Dendritic cell treated with granulocyte-macrophage colony-stimulating factor and Interleukin-4, amounts not matched to agents 40 ng/mL and 50 ng/mL, for 4 days (primary cell): ENCODE data around the gene C21orf58.
"Not testable (repeated sequence)": the region's sequence is repeated elsewhere in the genome, so short reads cannot be mapped to it uniquely, and the experiment has no call there.

ENCODE experiments used
- H3K27ac Mint-ChIP-seq: one replicate; pipeline ENCODE4 v1.8.0; 2022; ENCODE audit warnings: mild to moderate bottlenecking, mixed read lengths
- H3K27me3 Mint-ChIP-seq: one replicate; pipeline ENCODE4 v1.8.0; 2022; ENCODE audit warnings: mild to moderate bottlenecking, mixed read lengths
- H3K36me3 Mint-ChIP-seq: one replicate; pipeline ENCODE4 v1.8.0; 2022; ENCODE audit warnings: low read depth, mixed read lengths
- H3K4me1 Mint-ChIP-seq: one replicate; pipeline ENCODE4 v1.8.0; 2022; ENCODE audit warnings: low read depth, mixed read lengths
- H3K4me3 Mint-ChIP-seq: one replicate; pipeline ENCODE4 v1.8.0; 2022; ENCODE audit warnings: mild to moderate bottlenecking, moderate library complexity, mixed read lengths
- H3K9me3 Mint-ChIP-seq: one replicate; pipeline ENCODE4 v1.8.0; 2022; ENCODE audit warnings: mixed read lengths
- intact Hi-C: fragments of 100-400 bp; cut with micrococcal nuclease; formaldehyde crosslinking; loops from one replicate; pipeline ENCODE4 v1.15.0; 2022

Gene C21orf58

DNA sequence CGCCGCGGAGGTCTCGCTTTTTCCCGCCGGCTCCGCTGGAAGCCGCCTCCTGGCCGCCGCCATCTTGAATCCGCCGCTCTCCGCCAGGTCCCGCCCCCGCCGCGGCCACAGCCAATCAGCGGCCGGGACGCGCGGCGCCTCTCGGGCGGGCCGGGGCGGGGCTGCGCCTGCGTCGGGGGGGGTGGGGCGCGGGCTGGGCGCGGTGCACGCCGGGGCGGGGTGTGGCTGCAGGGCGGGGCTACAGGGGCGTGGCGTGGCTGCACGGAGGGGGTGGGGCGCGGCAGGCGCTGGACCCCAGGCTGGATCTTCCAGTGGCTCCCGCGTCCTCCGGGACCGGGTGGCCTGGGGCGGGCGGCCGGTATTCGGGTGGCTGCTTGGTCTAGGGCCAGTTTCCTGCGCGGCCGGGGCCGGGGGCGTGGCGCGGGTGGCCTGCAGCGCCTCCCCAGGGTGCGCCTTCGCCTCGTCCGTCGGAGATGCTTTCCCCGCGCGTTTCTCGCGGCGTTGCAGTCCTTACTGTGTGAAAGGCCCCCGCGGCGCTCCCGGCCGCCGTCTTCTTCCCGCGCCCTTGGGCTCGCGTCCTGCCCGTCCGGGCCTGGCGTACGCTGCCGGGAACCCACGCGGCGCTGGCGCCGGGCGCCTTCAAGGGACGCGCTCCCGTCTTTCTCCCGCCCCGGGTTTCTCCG lies 861 bp upstream of the C21orf58 start:
- H3K36me3 Mint-ChIP-seq, result peaks cover 40% of the 10 kb centered on the region
- peak overlapping the region; percentile 98 for H3K4me3 Mint-ChIP-seq
- intact Hi-C loops, result loop anchor here (1.0 to 2.0 kb wide), 3 partner anchors 38 to 134 kb away; partner anchors contain the start of genes DIP2A, LSS and YBEY
- H3K4me1 Mint-ChIP-seq, result peaks cover 38% of the 10 kb centered on the region
- H3K27ac Mint-ChIP-seq, result peak overlapping the region; percentile 98
- no peaks in the 10 kb centered on the region for H3K27me3 Mint-ChIP-seq
- no peaks in the 10 kb centered on the region for H3K9me3 Mint-ChIP-seq

DNA sequence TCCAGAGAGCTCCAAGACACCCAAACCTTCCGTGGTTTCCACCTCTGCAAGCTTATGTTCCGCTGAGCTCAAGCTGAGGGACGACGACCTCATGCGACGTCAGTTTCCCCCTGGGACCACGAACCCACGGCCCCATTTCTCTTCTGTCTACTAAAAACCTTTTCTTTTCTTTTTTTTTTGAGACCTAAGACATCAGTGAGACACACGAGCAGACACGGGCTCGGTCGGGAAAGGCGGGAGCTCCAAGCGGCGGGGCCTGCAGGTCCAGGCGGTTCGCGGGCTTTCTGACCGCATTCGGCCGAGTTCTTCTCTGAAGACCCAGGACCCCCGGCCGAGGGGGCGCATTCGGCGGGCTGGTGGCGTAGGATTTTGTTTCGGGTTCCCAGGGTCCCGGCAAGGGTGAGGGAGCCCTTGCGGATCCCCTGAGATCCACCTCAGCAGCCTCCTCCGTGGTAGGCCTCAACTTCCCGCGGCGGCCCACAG lies 402 bp downstream of the C21orf58 start:
- peaks cover 28% of the 10 kb centered on the region for H3K36me3 Mint-ChIP-seq
- intact Hi-C loops, result no loop called here
- H3K27me3 Mint-ChIP-seq, result no peaks in the 10 kb centered on the region
- H3K9me3 Mint-ChIP-seq, result no peaks in the 10 kb centered on the region
- peak overlapping the region; percentile 98 for H3K27ac Mint-ChIP-seq
- H3K4me3 Mint-ChIP-seq, result peak overlapping the region; percentile 98
- H3K4me1 Mint-ChIP-seq, result peaks cover 45% of the 10 kb centered on the region

- no peaks in the 10 kb centered on the region for H3K27me3 Mint-ChIP-seq
- intact Hi-C loops, result no loop called here
- H3K9me3 Mint-ChIP-seq, result no peaks in the 10 kb centered on the region
- peaks cover 45% of the 10 kb centered on the region for H3K4me1 Mint-ChIP-seq
- peak overlapping the region; percentile 98 for H3K4me3 Mint-ChIP-seq
- H3K36me3 Mint-ChIP-seq, result peaks cover 21% of the 10 kb centered on the region
- peak overlapping the region; percentile 98 for H3K27ac Mint-ChIP-seq
These were observed 1.1 kb downstream of the C21orf58 start for GRCh38 chr21:46322351-46323226.

GRCh38 chr21:46320331-46320801 lies 3.3 kb downstream of the C21orf58 start:
- no peak overlapping the region for H3K27ac Mint-ChIP-seq
- H3K4me3 Mint-ChIP-seq, result no peak overlapping the region
- H3K36me3 Mint-ChIP-seq, result peaks cover 6% of the 10 kb centered on the region
- peaks cover 32% of the 10 kb centered on the region for H3K4me1 Mint-ChIP-seq
- intact Hi-C loops, result no loop called here
- H3K9me3 Mint-ChIP-seq, result no peaks in the 10 kb centered on the region
- no peaks in the 10 kb centered on the region for H3K27me3 Mint-ChIP-seq

DNA sequence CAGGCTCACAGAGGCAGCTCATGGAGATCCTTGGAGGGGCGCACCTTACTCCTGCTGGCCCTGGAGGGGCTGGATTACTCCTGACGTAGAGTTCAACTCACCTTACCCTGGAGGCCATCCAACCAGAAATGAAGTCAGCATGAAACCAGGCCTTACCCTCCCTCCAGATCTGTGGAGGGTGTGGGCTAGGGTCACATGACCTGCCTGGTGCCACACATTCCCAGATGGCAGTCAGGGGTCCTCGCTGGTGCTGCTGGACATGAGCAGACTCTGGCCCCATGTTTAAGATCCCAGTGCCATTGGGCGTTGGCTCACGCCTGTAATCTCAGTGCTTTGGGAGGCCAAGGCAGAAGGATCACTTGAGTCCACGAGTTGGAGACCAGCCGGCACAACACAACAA lies 4.5 kb downstream of the C21orf58 start:
- Mint-ChIP-seq H3K27me3 (no peaks in the 10 kb centered on the region), H3K9me3 (no peaks in the 10 kb centered on the region), H3K27ac (peak overlapping the region; percentile 37), H3K4me1 (peaks cover 31% of the 10 kb centered on the region), H3K36me3 (peaks cover 5% of the 10 kb centered on the region), H3K4me3 (no peak overlapping the region)
- intact Hi-C loops, result no loop called here

GRCh38 chr21:46318464-46318845 lies 5.2 kb downstream of the C21orf58 start:
- Mint-ChIP-seq H3K4me3 (no peak overlapping the region), H3K27ac (peak overlapping the region; percentile 37), H3K36me3 (no peaks in the 10 kb centered on the region), H3K9me3 (no peaks in the 10 kb centered on the region), H3K27me3 (no peaks in the 10 kb centered on the region), H3K4me1 (peaks cover 31% of the 10 kb centered on the region)
- intact Hi-C loops, result no loop called here

DNA sequence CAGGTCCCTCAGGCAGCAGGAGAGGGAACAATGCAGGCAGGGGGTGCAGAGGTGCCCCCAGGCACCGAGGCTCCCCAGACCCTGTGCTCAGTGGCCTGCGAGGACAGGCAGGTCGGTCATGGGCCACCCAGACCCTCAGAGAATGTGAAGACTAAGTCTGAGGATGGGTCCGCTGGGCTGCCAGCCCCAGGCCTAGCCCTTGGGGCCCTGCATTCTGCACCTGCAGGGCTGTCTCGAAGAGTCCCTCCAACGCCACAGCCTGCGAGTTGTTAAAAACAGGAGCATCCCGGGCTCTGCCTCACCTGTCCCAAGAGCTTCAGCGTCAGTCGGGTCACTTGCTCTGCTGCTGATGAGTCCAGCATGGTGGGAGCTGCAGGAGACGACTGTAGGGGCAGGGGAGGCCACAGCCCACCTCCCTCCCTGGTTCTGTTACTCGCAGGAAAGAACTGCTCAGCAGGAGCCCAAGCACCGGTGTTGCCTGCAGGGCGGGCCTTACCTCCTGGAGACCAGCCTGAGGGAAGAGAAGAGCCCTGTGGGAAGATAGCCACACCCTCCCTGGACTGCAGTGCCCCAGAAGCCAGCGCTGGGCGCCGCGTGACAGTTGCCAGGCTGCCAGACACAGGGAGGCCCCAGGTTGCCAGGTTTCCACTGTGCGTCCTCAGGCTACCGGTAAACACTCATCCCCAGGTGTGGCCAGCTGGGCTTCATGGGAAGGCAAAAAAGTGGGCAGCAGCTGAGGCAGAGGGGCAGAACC lies 5.8 kb downstream of the C21orf58 start:
- Mint-ChIP-seq H3K4me1 (peaks cover 26% of the 10 kb centered on the region), H3K27ac (peak overlapping the region; percentile 37), H3K36me3 (no peaks in the 10 kb centered on the region), H3K4me3 (no peak overlapping the region), H3K9me3 (no peaks in the 10 kb centered on the region), H3K27me3 (no peaks in the 10 kb centered on the region)
- intact Hi-C loops, result no loop called here

GRCh38 chr21:46316708-46317324 lies 6.9 kb downstream of the C21orf58 start:
- Mint-ChIP-seq H3K4me1 (peaks cover 15% of the 10 kb centered on the region), H3K27ac (no peak overlapping the region), H3K27me3 (no peaks in the 10 kb centered on the region), H3K36me3 (no peaks in the 10 kb centered on the region), H3K9me3 (no peaks in the 10 kb centered on the region), H3K4me3 (no peak overlapping the region)
- intact Hi-C loops, result no loop called here

GRCh38 chr21:46314441-46315020 lies 9.1 kb downstream of the C21orf58 start:
- Mint-ChIP-seq H3K27me3 (no peaks in the 10 kb centered on the region), H3K9me3 (no peaks in the 10 kb centered on the region), H3K27ac (no peak overlapping the region), H3K36me3 (no peaks in the 10 kb centered on the region), H3K4me3 (no peak overlapping the region), H3K4me1 (peaks cover 6% of the 10 kb centered on the region)
- intact Hi-C loops, result no loop called here

DNA sequence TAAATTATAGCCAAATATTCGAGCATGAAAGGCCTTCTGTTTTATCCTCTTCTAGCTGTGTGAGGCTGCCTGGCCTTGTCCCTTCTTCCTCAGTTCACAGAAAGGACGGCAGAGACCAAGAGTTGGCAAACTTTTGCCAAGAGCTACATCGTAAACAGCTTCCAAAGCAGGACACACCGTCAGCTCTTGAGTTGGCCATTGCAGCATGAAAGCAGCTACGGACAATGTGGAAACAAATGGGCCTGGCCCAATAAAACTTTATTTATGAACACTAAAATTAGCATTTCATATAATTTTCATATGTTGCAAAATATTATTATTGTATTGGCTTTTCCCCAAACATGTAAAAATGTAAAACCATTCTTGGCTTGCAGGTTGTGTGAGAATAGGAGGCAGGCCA lies 10.7 kb downstream of the C21orf58 start:
- intact Hi-C loops, result no loop called here
- no peak overlapping the region for H3K27ac Mint-ChIP-seq
- H3K4me1 Mint-ChIP-seq, result no peaks in the 10 kb centered on the region
- H3K36me3 Mint-ChIP-seq, result peaks cover 7% of the 10 kb centered on the region
- no peaks in the 10 kb centered on the region for H3K9me3 Mint-ChIP-seq
- no peaks in the 10 kb centered on the region for H3K27me3 Mint-ChIP-seq
- H3K4me3 Mint-ChIP-seq, result no peak overlapping the region

- intact Hi-C loops, result no loop called here
- peaks cover 7% of the 10 kb centered on the region for H3K36me3 Mint-ChIP-seq
These were observed 12.1 kb downstream of the C21orf58 start for GRCh38 chr21:46311568-46311967.

GRCh38 chr21:46310260-46310659 lies 13.4 kb downstream of the C21orf58 start:
- intact Hi-C loops, H3K36me3 Mint-ChIP-seq, H3K27me3 Mint-ChIP-seq, H3K4me1 Mint-ChIP-seq, H3K4me3 Mint-ChIP-seq, H3K27ac Mint-ChIP-seq, H3K9me3 Mint-ChIP-seq: not testable (repeated sequence)

More at GRCh38 chr21:46311568-46311967, 12.1 kb downstream of the C21orf58 start:
- H3K4me1 Mint-ChIP-seq, result no peaks in the 10 kb centered on the region
- H3K9me3 Mint-ChIP-seq, result no peaks in the 10 kb centered on the region
- H3K27me3 Mint-ChIP-seq, result no peaks in the 10 kb centered on the region
- H3K4me3 Mint-ChIP-seq, result no peak overlapping the region
- H3K27ac Mint-ChIP-seq, result no peak overlapping the region

- no peaks in the 10 kb centered on the region for H3K27me3 Mint-ChIP-seq
- no peak overlapping the region for H3K4me3 Mint-ChIP-seq
- intact Hi-C loops, result no loop called here
- H3K9me3 Mint-ChIP-seq, result no peaks in the 10 kb centered on the region
- no peaks in the 10 kb centered on the region for H3K4me1 Mint-ChIP-seq
- H3K36me3 Mint-ChIP-seq, result peaks cover 21% of the 10 kb centered on the region
- H3K27ac Mint-ChIP-seq, result no peak overlapping the region
These were observed 15.2 kb downstream of the C21orf58 start for GRCh38 chr21:46308431-46308830.
